ENCODE data around the gene ZNF296.

DNA sequence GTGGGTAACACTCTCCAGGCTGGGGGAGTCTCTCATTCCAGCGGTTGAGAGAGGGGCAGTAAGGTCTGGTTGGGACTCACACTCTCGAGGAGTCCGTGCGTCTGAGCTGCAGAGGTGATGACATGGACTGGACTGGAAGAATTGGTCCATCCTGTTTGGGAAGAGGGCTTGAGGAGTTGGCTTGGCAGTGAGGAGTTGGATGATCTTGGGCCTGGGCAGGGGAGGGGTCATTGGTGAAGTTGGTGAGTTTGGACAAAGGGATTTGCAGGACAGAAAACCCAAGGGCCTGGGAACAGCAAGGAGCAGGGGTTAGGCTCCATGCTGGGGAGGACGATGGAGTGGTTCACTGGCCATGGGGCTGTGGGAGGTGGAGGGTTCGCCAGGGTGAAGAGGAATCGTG, 20.4 kb upstream of the ZNF296 start:
- TF ChIP-seq, protein P1, sequence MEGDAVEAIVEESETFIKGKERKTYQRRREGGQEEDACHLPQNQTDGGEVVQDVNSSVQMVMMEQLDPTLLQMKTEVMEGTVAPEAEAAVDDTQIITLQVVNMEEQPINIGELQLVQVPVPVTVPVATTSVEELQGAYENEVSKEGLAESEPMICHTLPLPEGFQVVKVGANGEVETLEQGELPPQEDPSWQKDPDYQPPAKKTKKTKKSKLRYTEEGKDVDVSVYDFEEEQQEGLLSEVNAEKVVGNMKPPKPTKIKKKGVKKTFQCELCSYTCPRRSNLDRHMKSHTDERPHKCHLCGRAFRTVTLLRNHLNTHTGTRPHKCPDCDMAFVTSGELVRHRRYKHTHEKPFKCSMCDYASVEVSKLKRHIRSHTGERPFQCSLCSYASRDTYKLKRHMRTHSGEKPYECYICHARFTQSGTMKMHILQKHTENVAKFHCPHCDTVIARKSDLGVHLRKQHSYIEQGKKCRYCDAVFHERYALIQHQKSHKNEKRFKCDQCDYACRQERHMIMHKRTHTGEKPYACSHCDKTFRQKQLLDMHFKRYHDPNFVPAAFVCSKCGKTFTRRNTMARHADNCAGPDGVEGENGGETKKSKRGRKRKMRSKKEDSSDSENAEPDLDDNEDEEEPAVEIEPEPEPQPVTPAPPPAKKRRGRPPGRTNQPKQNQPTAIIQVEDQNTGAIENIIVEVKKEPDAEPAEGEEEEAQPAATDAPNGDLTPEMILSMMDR (IDR thresholded peaks at IDR 0.05; ENCODE audit: low read length) = no peak
- TF ChIP-seq EZH2phosphoT487 (IDR thresholded peaks at IDR 0.05; ENCODE audit: low read length) = no peak
- no peak for TF ChIP-seq EZH2 (optimal IDR thresholded peaks at IDR 0.05; ENCODE audit: low read depth, low read length)

Data from MM.1S (cell line).